ENCODE measurements around the gene ZBTB32.
"Not testable (repeated sequence)": the region's sequence is repeated elsewhere in the genome, so short reads cannot be mapped to it uniquely, and the experiment has no call there.

Gene ZBTB32

DNA sequence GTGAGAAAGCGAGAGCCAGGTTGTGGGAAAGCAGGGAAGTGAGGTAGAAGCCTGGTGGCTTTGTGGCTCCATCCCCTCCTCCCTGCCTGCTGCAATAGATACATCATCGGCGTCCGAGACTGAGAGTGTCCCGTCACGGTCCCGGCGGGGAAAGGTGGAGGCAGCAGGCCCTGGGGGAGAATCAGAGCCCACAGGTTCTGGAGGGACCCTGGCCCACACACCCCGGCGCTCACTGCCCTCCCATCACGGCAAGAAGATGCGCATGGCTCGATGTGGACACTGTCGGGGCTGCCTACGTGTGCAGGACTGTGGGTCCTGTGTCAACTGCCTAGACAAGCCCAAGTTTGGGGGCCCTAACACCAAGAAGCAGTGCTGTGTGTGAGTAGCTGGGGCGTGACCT lies 18.5 kb downstream of the ZBTB32 start:
- TF ChIP-seq, protein P1, sequence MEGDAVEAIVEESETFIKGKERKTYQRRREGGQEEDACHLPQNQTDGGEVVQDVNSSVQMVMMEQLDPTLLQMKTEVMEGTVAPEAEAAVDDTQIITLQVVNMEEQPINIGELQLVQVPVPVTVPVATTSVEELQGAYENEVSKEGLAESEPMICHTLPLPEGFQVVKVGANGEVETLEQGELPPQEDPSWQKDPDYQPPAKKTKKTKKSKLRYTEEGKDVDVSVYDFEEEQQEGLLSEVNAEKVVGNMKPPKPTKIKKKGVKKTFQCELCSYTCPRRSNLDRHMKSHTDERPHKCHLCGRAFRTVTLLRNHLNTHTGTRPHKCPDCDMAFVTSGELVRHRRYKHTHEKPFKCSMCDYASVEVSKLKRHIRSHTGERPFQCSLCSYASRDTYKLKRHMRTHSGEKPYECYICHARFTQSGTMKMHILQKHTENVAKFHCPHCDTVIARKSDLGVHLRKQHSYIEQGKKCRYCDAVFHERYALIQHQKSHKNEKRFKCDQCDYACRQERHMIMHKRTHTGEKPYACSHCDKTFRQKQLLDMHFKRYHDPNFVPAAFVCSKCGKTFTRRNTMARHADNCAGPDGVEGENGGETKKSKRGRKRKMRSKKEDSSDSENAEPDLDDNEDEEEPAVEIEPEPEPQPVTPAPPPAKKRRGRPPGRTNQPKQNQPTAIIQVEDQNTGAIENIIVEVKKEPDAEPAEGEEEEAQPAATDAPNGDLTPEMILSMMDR (conservative IDR thresholded peaks at IDR 0.05) = no peak
- TF ChIP-seq ZFX (IDR thresholded peaks at IDR 0.05) = no peak

DNA sequence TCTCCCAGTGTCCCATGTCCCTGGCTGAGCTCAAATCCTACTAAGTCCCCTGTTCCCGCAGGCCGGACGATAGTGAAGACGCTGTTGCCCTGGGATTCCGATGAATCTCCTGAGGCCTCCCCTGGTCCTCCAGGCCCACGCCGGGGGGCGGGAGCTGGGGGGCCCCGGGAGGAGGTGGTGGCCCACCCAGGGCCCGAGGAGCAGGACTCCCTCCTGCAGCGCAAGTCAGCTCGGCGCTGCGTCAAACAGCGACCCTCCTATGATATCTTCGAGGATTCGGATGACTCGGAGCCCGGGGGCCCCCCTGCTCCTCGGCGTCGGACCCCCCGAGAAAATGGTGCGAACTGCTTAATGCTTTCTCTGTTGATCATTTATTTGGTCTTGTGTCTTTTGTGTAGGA lies 19.3 kb downstream of the ZBTB32 start:
- TF ChIP-seq, protein P1 (conservative IDR thresholded peaks at IDR 0.05) = no peak
- TF ChIP-seq ZFX (IDR thresholded peaks at IDR 0.05) = no peak
- no peak overlapping the region for H3K27ac ChIP-seq

More for the DNA sequence above, 18.5 kb downstream of the ZBTB32 start:
- no peak overlapping the region for H3K27ac ChIP-seq

DNA sequence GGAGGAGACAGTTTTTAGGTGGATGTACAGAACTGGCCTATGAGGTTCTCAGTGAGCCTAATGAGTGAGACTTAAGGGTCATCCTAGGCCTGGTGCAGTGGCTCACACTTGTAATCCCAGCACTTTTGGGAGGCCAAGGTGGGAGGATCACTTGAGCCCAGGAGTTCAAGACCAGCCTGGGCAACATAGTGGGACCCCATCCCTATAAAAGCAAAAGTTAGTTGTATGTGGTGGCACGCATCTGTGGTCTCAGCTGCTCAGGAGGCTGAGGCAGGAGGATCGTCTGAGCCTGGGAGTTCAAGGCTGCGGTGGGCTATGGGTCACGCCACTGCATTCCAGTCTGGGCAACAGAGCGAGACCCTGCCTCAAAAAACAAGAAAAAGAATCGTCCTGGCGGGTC lies 19.8 kb downstream of the ZBTB32 start:
- not testable (repeated sequence) for H3K27ac ChIP-seq

DNA sequence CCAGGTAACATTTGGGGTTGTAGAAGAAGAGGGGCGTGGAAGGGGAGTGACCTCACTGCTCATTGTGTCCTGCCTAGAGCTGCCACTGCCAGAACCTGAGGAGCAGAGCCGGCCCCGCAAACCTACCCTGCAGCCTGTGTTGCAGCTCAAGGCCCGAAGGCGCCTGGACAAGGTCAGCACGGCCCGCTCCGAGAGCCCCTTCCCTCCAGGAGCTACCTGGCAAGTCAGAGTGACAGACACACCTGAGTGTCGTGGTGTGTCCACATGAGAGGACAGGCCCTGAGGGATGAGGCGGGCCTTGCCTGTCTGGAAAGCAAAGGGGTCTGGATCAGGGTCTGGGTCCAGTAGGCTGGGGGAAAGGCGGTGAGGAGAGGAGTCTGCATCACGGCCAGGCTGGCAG lies 20.2 kb downstream of the ZBTB32 start:
- no peak for TF ChIP-seq ZFX (IDR thresholded peaks at IDR 0.05)
- TF ChIP-seq, protein P1 (conservative IDR thresholded peaks at IDR 0.05) = no peak
- no peak overlapping the region for H3K27ac ChIP-seq

DNA sequence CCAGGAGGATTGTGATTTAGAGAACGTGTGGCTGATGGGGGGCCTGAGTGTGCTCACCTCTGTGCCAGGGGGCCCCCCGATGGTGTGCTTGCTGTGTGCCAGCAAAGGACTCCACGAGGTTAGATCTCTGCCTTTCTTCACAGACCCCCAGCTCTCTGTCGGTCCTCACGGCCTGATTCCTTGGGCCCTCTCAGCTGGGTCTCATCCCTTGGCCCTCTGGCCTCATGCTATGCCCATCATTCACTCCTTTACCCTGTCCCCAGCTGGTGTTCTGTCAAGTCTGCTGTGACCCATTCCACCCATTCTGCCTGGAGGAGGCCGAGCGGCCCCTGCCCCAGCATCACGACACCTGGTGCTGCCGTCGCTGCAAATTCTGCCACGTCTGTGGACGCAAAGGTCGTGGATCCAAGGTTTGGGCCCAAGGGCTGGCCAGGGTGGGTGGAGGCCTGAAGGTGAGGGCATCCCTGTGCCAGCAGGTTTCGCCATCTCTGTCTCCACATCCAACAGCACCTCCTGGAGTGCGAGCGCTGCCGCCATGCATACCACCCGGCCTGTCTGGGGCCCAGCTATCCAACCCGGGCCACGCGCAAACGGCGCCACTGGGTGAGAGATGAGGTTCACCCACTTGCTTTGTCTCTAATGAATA lies 21.0 kb downstream of the ZBTB32 start:
- H3K27ac ChIP-seq = no peak overlapping the region
- TF ChIP-seq, protein P1 (conservative IDR thresholded peaks at IDR 0.05) = no peak
- TF ChIP-seq ZFX (IDR thresholded peaks at IDR 0.05) = no peak

DNA sequence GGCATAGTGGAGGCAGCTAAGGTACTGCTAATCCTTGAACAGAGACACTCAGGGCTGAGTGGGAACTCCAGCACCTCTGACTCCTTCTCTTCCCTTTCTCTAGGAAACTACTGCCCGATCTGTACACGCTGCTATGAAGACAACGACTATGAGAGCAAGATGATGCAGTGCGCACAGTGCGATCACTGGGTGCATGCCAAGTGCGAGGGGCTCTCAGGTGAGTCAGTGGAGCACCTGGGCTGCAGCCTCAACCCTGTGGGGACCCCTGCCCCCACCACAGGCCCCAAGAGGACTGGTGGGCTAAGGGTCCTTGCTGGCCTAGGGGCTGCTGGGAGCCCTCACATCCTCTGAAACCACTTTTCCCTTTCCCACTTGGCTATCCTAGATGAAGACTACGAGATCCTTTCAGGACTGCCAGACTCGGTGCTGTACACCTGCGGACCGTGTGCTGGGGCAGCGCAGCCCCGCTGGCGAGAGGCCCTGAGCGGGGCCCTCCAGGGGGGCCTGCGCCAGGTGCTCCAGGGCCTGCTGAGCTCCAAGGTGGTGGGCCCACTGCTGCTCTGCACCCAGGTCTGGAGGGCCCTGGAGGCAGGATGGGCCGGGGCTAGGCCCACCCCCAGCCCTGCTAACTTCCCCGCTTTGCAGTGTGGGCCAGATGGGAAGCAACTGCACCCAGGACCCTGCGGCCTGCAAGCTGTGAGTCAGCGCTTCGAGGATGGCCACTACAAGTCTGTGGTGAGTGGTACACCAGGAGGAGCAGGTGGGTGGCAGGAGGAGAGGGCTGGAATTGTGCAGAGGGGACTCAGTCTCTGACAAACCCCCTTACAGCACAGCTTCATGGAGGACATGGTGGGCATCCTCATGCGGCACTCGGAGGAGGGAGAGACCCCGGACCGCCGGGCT lies 22.9 kb downstream of the ZBTB32 start:
- no peak overlapping the region for H3K27ac ChIP-seq
- no peak for TF ChIP-seq ZFX (IDR thresholded peaks at IDR 0.05)
- TF ChIP-seq, protein P1 (conservative IDR thresholded peaks at IDR 0.05) = no peak

DNA sequence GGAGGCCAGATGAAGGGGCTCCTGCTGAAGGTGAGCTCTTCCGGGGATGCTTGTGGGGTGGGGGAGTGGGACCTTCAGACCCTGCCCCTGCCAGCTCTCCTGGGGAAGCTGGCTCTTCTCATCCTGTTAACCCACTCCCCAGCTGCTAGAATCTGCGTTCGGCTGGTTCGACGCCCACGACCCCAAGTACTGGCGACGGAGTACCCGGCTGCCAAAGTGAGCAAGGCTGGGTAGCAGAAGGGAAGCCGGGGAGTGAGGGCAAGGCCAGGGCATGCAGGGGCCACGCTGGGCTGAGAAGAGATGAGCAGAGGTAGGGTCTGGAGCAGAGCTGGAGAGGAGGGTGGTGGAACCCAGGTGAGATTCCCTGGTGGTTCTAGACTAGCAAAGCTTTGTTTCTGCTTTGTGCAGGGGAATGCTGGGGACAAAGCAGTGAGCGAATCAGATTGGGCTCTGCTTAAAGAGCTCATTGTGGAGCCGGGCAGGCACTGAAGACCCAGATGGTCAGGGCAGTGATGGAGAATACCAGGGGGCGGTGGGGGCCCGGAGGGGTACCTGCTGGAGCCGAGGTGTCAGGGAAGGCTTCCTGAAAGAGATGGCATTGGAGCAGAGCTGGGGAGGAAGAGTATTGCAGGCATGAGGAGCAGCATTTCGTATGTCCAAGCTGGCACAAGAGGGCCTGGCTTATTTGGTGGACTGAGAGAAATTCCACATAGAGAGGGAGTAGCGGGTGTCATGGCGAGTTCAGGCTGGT lies 23.8 kb downstream of the ZBTB32 start:
- no peak overlapping the region for H3K27ac ChIP-seq
- no peak for TF ChIP-seq ZFX (IDR thresholded peaks at IDR 0.05)
- TF ChIP-seq, protein P1 (conservative IDR thresholded peaks at IDR 0.05) = no peak
